ENCODE results near the gene PPM1L.

- TF ChIP-seq EZH2 (IDR thresholded peaks at IDR 0.05) = no peak
- no peak for TF ChIP-seq CTCF (IDR thresholded peaks at IDR 0.05 in 2 of 3, conservative IDR thresholded peaks at IDR 0.05 in 1 of 3; ENCODE audit: borderline replicate concordance in 1 of 3, insufficient read depth in 1 of 3, low read depth in 2 of 3, low read length in 2 of 3)
- no peak for TF ChIP-seq EZH2phosphoT487 (IDR thresholded peaks at IDR 0.05; ENCODE audit: borderline replicate concordance)
- TF ChIP-seq POLR2A (IDR thresholded peaks at IDR 0.05; ENCODE audit: borderline replicate concordance, extremely low read depth, insufficient read depth, insufficient read length) = no peak
- TF ChIP-seq FOSL1 (IDR thresholded peaks at IDR 0.05; ENCODE audit: low read depth) = no peak
- TF ChIP-seq ATF3 (IDR thresholded peaks at IDR 0.05) = no peak
- TF ChIP-seq JUND (IDR thresholded peaks at IDR 0.05) = no peak
- no peak for TF ChIP-seq REST (IDR thresholded peaks at IDR 0.05; ENCODE audit: low read depth)
- no peak for TF ChIP-seq POLR2AphosphoS5 (IDR thresholded peaks at IDR 0.05; ENCODE audit: low read depth, low read length)
- no peak for TF ChIP-seq EGR1 (IDR thresholded peaks at IDR 0.05; ENCODE audit: low read depth)
- no peak for TF ChIP-seq MAX (IDR thresholded peaks at IDR 0.05)
- no peak for TF ChIP-seq CEBPB (IDR thresholded peaks at IDR 0.05; ENCODE audit: low read depth)
- TF ChIP-seq SIN3A (IDR thresholded peaks at IDR 0.05; ENCODE audit: low read depth) = no peak
Measured at GRCh38 chr3:161070980-161071663, 315.1 kb downstream of the PPM1L start.

Measured in HCT116 (cell line).